OCI-LY1 (cell line): Measurements from ENCODE around the gene PRR11.

Experiments used
- H2AFZ ChIP-seq: fragments of 200-600 bp; sonication (generic), shearing (Covaris generic); 2 replicates; pipeline ENCODE4 v1.6.0; 2014; ENCODE audit warnings: antibody characterized with exemption, mild to moderate bottlenecking, low read length
- H3F3A ChIP-seq: fragments of 200-600 bp; sonication (generic), shearing (Covaris generic); 2 replicates; pipeline ENCODE4 v1.6.0; 2014; ENCODE audit warnings: mild to moderate bottlenecking, antibody characterized with exemption, low read length, moderate library complexity; ENCODE audit not compliant: insufficient read depth
- H3K27ac ChIP-seq: fragments of 200-600 bp; sonication (generic); 2 replicates; pipeline ENCODE4 v1.5.1; 2014; ENCODE audit warnings: low read length, mixed run types, mild to moderate bottlenecking, low read depth; ENCODE audit not compliant: poor library complexity, severe bottlenecking
- H3K27me3 ChIP-seq: fragments of 200-600 bp; sonication (generic); 2 replicates; pipeline ENCODE4 v1.6.0; 2014; ENCODE audit warnings: antibody characterized with exemption, mild to moderate bottlenecking, low read length, moderate library complexity; ENCODE audit not compliant: insufficient read depth
- H3K36me3 ChIP-seq: fragments of 200-600 bp; sonication (generic); 2 replicates; pipeline ENCODE4 v1.6.1; 2014; ENCODE audit warnings: mild to moderate bottlenecking, antibody characterized with exemption, low read length, moderate library complexity, mixed read lengths; ENCODE audit not compliant: insufficient read depth
- H3K4me1 ChIP-seq: fragments of 200-600 bp; sonication (generic); 2 replicates; pipeline ENCODE4 v1.5.1; 2014; ENCODE audit warnings: mild to moderate bottlenecking, low read length, moderate library complexity; ENCODE audit not compliant: insufficient read depth, severe bottlenecking
- H3K4me2 ChIP-seq: fragments of 200-600 bp; sonication (generic), shearing (Covaris generic); 2 replicates; pipeline ENCODE4 v1.6.1; 2014; ENCODE audit warnings: low read length
- H3K4me3 ChIP-seq: fragments of 200-600 bp; sonication (generic); 2 replicates; pipeline ENCODE4 v1.5.1; 2014; ENCODE audit warnings: low read length, low read depth, mild to moderate bottlenecking, mixed read lengths; ENCODE audit not compliant: poor library complexity, severe bottlenecking
- H3K79me2 ChIP-seq: fragments of 200-600 bp; shearing (Covaris generic); 2 replicates; pipeline ENCODE4 v1.6.1; 2016; ENCODE audit warnings: mixed run types, low read length, mixed read lengths; ENCODE audit not compliant: insufficient read depth
- H3K9ac ChIP-seq: fragments of 200-600 bp; sonication (generic), shearing (Covaris generic); 2 replicates; pipeline ENCODE4 v1.6.1; 2014; ENCODE audit warnings: mild to moderate bottlenecking, low read length, mixed read lengths
- H3K9me2 ChIP-seq: fragments of 200-600 bp; sonication (generic), shearing (Covaris generic); 2 replicates; pipeline ENCODE4 v1.6.1; 2014; ENCODE audit warnings: low read depth, mild to moderate bottlenecking, low read length, mixed read lengths
- H3K9me3 ChIP-seq: fragments of 200-600 bp; shearing (Covaris generic); 2 replicates; pipeline ENCODE4 v1.6.1; 2014; ENCODE audit warnings: low read length, mixed read lengths
- H4K20me1 ChIP-seq: fragments of 200-600 bp; sonication (generic), shearing (Covaris generic); 2 replicates; pipeline ENCODE4 v1.6.0; 2016; ENCODE audit warnings: mild to moderate bottlenecking, low read length; ENCODE audit not compliant: insufficient read depth
- EZH2 ChIP-seq: fragments of 200-600 bp; sonication (generic), shearing (Covaris generic); IDR thresholded peaks from 2 replicates; pipeline ENCODE4 v1.8.0; 2017; ENCODE audit warnings: borderline replicate concordance, mixed run types, mild to moderate bottlenecking, antibody characterized with exemption, low read length, moderate library complexity, mixed read lengths
- TF ChIP-seq, protein P1 (sequence below): fragments of 200-600 bp; sonication (generic), shearing (Covaris generic); IDR thresholded peaks from 2 replicates; pipeline ENCODE4 v1.5.1; 2017; ENCODE audit warnings: mild to moderate bottlenecking, antibody characterized with exemption, low read length, moderate library complexity, mixed read lengths

PRR11 gene

DNA sequence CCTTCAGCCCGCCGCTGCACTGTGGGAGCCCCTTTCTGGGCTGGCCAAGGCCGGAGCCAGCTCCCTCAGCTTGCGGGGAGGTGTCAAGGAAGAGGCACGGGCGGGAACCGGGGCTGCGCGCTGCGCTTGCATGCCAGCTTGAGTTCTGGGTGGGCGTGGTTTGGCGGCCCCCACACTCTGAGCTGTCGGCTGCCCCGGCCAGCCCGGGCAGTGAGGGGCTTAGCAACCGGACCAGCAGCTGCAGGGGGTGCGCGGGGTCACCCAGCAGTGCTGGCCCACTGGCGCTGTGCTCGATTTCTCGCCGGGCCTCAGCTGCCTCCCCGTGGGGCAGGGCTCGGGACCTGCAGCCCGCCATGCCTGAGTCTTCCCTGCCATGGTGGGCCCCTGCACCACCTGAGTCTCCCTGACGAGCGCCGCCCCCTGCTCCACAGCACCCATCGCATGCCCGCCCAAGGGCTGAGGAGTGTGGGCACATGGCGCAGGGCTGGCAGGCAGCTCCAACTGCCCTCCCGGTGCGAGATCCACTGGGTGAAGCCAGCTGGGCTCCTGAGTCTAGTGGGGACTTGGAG lies 17.0 kb downstream of the PRR11 start:
- H3K9me2 ChIP-seq, result no peaks in the 10 kb centered on the region
- H3K27ac ChIP-seq, result no peak overlapping the region

DNA sequence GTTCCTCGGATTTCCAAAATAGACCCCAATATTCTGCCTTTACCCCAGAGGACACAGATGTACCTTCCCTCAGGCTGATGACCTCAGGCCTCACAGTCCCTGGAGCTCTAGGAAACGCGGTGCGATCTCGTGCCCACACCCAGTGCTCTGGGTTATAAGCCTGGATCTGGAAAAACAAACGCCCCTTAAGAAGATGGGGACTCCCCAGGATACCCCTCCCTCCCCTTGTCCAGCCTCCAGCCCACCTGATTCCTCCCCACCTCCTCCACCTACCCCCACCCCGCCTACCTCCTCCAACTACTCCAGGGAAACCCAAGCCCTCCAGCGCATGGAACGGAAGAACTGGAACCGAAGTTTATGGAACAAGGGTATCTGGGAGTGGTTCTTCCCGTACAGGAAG lies 19.1 kb downstream of the PRR11 start:
- no peak overlapping the region for H3K4me3 ChIP-seq
- no peak for TF ChIP-seq EZH2
- TF ChIP-seq, protein P1, sequence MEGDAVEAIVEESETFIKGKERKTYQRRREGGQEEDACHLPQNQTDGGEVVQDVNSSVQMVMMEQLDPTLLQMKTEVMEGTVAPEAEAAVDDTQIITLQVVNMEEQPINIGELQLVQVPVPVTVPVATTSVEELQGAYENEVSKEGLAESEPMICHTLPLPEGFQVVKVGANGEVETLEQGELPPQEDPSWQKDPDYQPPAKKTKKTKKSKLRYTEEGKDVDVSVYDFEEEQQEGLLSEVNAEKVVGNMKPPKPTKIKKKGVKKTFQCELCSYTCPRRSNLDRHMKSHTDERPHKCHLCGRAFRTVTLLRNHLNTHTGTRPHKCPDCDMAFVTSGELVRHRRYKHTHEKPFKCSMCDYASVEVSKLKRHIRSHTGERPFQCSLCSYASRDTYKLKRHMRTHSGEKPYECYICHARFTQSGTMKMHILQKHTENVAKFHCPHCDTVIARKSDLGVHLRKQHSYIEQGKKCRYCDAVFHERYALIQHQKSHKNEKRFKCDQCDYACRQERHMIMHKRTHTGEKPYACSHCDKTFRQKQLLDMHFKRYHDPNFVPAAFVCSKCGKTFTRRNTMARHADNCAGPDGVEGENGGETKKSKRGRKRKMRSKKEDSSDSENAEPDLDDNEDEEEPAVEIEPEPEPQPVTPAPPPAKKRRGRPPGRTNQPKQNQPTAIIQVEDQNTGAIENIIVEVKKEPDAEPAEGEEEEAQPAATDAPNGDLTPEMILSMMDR, result no peak
- H3K4me1 ChIP-seq, result no peaks in the 10 kb centered on the region
- no peak overlapping the region for H3K27ac ChIP-seq
- H3K79me2 ChIP-seq, result 0 out of 2 replicates have a peak, but pooled peaks cover 2% of the 10 kb centered on the region
- H3F3A ChIP-seq, result no peaks in the 10 kb centered on the region
- no peaks in the 10 kb centered on the region for H3K9me3 ChIP-seq
- no peak overlapping the region for H3K4me2 ChIP-seq
- H3K9me2 ChIP-seq, result no peaks in the 10 kb centered on the region
- no peaks in the 10 kb centered on the region for H3K27me3 ChIP-seq
- no peaks in the 10 kb centered on the region for H4K20me1 ChIP-seq
- H3K36me3 ChIP-seq, result peaks cover 59% of the 10 kb centered on the region
- no peak overlapping the region for H2AFZ ChIP-seq
- no peak overlapping the region for H3K9ac ChIP-seq

More for the DNA sequence above, 17.0 kb downstream of the PRR11 start:
- Histone ChIP-seq H3K27me3 (no peaks in the 10 kb centered on the region), H3F3A (no peaks in the 10 kb centered on the region), H3K9ac (no peak overlapping the region), H2AFZ (no peak overlapping the region), H3K4me1 (no peaks in the 10 kb centered on the region), H3K9me3 (no peaks in the 10 kb centered on the region), H3K4me2 (no peak overlapping the region), H3K36me3 (peaks cover 73% of the 10 kb centered on the region), H3K79me2 (peaks cover 12% of the 10 kb centered on the region), H4K20me1 (no peaks in the 10 kb centered on the region), H3K4me3 (no peak overlapping the region)
- TF ChIP-seq EZH2, result no peak
- TF ChIP-seq, protein P1, result no peak

DNA sequence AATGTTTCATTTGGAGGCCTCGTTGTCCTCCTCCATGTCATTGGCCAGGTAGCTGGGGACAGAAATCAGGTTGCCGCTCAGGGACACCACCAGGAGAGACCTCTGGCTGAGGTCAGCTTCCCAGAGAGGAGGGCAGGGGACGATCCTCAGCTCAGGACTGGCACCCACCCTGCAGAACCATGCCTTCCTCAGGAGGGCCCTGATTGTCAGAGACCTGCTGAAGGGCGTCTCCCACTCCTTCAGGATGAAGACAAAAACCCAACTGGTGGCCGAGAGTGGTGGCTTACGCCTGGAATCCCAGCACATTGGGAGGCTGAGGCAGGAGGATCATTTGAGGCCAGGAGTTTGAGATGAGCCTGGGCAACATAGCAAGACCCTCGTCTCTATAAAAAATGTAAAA lies 19.5 kb downstream of the PRR11 start:
- Histone ChIP-seq H3K4me3 (no peak overlapping the region), H3F3A (no peaks in the 10 kb centered on the region), H3K4me2 (no peak overlapping the region), H3K27ac (no peak overlapping the region), H2AFZ (no peak overlapping the region), H3K9me2 (no peaks in the 10 kb centered on the region), H3K9me3 (no peaks in the 10 kb centered on the region), H3K9ac (no peak overlapping the region), H3K4me1 (no peaks in the 10 kb centered on the region), H4K20me1 (no peaks in the 10 kb centered on the region), H3K79me2 (no peaks in the 10 kb centered on the region), H3K36me3 (peaks cover 55% of the 10 kb centered on the region), H3K27me3 (no peaks in the 10 kb centered on the region)
- TF ChIP-seq EZH2, result no peak
- TF ChIP-seq, protein P1, result no peak
